Upper lobe of left lung (tissue), 6 donors: ENCODE measurements around the gene SEPTIN8. TPM values are rescaled to one million over a fixed set of nuclear protein-coding genes. Genes with fewer than 3 reads are reported as not detected.

Experiments used
- ATAC-seq, 2 donors: fragments of 200-7000 bp; cut with Tn5 transposase; one replicate each; pipeline ENCODE4 v1.9.1; 2022; ENCODE audit warnings: mild to moderate bottlenecking in 2 of 2, moderate library complexity in 2 of 2; ENCODE audit not compliant: low FRiP score in 2 of 2
- DNase-seq, 2 donors: peaks; one replicate each; pipeline ENCODE4 v3.0.0-alpha.2; 2019 to 2020
- H3K27ac ChIP-seq, 4 donors: fragments of 200-600 bp; sonication (generic); one replicate each; pipeline ENCODE4 v1.5.1; 2016 to 2019
- H3K27me3 ChIP-seq, 4 donors: fragments of 200-600 bp; sonication (generic); one replicate each; pipeline ENCODE4 v1.5.1; 2017 to 2019
- H3K36me3 ChIP-seq, 4 donors: fragments of 200-600 bp; sonication (generic); one replicate each; pipeline ENCODE4 v1.5.1; 2016 to 2019
- H3K4me1 ChIP-seq, 4 donors: fragments of 200-600 bp; sonication (generic); one replicate each; pipeline ENCODE4 v1.5.1; 2018 to 2019
- H3K4me3 ChIP-seq, 4 donors: fragments of 200-600 bp; sonication (generic); one replicate each; pipeline ENCODE4 v1.5.1; 2017 to 2019; ENCODE audit warnings: mild to moderate bottlenecking in 2 of 4, moderate library complexity in 1 of 4
- H3K9me3 ChIP-seq, 4 donors: fragments of 200-600 bp; sonication (generic); one replicate each; pipeline ENCODE4 v1.5.1; 2018 to 2019
- EP300 ChIP-seq, 4 donors: sonication (generic); formaldehyde crosslinking; IDR thresholded peaks; one replicate each; pipeline ENCODE4 v1.5.1; 2017; ENCODE audit warnings: antibody characterized with exemption in 4 of 4, control low read depth in 2 of 4
- POLR2A ChIP-seq, 4 donors: fragments of 450-650 bp; IDR thresholded peaks; one replicate each; pipeline ENCODE4 v1.5.1; 2016 to 2017; ENCODE audit warnings: antibody characterized with exemption in 4 of 4, mild to moderate bottlenecking in 2 of 4
- POLR2AphosphoS5 ChIP-seq, 2 donors: sonication (generic); formaldehyde crosslinking; IDR thresholded peaks; one replicate each; pipeline ENCODE4 v1.5.1; 2017; ENCODE audit warnings: antibody characterized with exemption in 2 of 2
- WGBS, 2 donors: methylation state at CpG; one replicate each; pipeline ENCODE4 v1.1.5; 2017 to 2018; 5-methylcytosine and 5-hydroxymethylcytosine counted together
- total RNA-seq, 6 donors: library from RNA; depleted of rRNA in 4 of 6; stranded (reverse); fragments of >200 nt in 4 of 6; gene quantifications; one replicate each; pipeline versions ENCODE4 v1.1.0 to v1.2.1, GENCODE V29; 2016 to 2021
- TF ChIP-seq, protein P1 (sequence below), 6 experiments: fragments of 450-650 bp in 4 of 6; fragments of 200-600 bp in 2 of 6; sonication (generic) in 2 of 6; IDR thresholded peaks; one replicate each; pipeline ENCODE4 v1.5.1; 2016 to 2019; ENCODE audit warnings: antibody characterized with exemption in 6 of 6
- donor health status: DM: no; HTN: no; CAD: no; lungs with moderate emphysema.
- donor health status: DM: no; HTN: yes; CAD: no; lungs with severe emphysema.

The SEPTIN8 gene
- total RNA-seq, 6 donors from 2014 or later, result 26.3 to 41.5 (median 31.5) TPM

DNA sequence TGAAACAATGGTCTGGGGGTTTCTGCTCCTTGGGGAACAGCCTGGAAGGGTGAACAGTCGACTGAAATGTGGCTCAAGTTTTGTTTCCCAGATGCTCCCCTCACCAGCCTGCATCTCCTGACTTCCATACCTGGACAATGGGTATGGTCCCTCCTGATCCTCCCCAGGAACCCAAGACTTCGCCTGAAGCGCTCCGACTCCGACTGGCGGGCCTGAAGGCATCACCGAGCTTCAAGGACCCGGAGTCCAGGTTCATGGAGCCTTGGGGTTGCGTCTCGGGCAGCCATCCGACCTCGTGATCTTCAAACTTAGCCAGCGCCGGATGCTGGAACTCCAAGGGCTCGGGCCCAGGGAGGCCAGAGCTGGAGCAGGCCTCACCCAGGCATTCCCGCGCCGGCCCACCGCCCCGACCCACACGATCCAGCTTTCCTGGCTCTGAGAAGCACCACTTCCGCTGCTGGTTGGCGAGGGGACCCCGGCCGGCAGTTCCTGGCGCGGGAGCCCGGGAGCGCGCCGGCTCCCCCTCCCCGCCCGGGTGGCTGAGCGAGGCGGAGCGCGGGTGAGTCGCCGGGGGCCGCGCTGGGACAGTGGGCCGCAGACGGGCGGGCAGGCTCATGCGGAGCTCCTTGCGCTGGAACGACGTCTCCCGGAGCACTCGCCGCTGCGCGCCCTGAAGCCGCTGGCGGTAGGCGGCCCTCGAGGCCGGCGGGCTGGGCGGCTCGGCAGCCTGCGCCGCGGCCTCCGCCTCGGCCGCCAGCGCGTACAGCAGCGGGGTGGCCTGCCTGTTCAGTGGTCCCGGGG is 48.2 kb upstream of the SEPTIN8 start:
- peaks cover 29 to 51% (median 33%) of the 10 kb centered on the region in 4 donors for H3K4me1 ChIP-seq
- WGBS, 2 donors, result 91 to 100% methylated on average over 2 to 17 of the region's 71 CpGs
- no peak for ATAC-seq
- H3K27ac ChIP-seq, result peak overlapping the region in 1 of 4 donors; percentile 78
- H3K27me3 ChIP-seq, result peaks cover 0 to 9% (median 2%) of the 10 kb centered on the region in 4 donors
- peaks cover 0 to 30% (median 10%) of the 10 kb centered on the region in 4 donors for H3K36me3 ChIP-seq
- TF ChIP-seq, protein P1, sequence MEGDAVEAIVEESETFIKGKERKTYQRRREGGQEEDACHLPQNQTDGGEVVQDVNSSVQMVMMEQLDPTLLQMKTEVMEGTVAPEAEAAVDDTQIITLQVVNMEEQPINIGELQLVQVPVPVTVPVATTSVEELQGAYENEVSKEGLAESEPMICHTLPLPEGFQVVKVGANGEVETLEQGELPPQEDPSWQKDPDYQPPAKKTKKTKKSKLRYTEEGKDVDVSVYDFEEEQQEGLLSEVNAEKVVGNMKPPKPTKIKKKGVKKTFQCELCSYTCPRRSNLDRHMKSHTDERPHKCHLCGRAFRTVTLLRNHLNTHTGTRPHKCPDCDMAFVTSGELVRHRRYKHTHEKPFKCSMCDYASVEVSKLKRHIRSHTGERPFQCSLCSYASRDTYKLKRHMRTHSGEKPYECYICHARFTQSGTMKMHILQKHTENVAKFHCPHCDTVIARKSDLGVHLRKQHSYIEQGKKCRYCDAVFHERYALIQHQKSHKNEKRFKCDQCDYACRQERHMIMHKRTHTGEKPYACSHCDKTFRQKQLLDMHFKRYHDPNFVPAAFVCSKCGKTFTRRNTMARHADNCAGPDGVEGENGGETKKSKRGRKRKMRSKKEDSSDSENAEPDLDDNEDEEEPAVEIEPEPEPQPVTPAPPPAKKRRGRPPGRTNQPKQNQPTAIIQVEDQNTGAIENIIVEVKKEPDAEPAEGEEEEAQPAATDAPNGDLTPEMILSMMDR (IDR thresholded peaks at IDR 0.05), result no peak
- TF ChIP-seq POLR2AphosphoS5 (IDR thresholded peaks at IDR 0.05), result no peak
- no peak for TF ChIP-seq EP300 (IDR thresholded peaks at IDR 0.05)
- no peak for TF ChIP-seq POLR2A (IDR thresholded peaks at IDR 0.05)
- no peaks in the 10 kb centered on the region for H3K9me3 ChIP-seq
- DNase-seq, result peak in 1 of 2 donors; percentile 87
- H3K4me3 ChIP-seq, result peak overlapping the region in 3 of 4 donors; percentile 7 to 33 (median 23)

DNA sequence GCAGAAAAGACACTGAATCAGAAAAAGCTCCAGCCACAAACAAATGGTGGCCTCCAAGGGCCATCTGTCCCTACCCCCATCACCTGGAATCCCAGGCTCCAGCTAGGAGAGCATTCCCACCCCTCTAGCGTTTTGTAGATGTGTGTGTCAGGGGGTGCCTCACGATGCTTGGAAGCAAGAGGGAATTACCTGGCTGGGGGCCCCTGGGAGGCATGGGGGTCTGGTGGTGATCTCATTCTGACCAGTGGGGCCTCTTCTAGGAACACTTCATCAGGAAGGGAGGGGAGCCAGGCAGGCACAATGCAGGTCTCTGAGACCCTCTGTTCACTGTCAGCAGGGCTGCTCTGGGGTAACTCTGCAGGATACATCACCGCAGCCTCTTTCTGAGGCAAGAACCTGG is 47.4 kb upstream of the SEPTIN8 start:
- peaks cover 0 to 8% (median 3%) of the 10 kb centered on the region in 4 donors for H3K27me3 ChIP-seq
- H3K4me1 ChIP-seq, result peaks cover 29 to 50% (median 35%) of the 10 kb centered on the region in 4 donors

DNA sequence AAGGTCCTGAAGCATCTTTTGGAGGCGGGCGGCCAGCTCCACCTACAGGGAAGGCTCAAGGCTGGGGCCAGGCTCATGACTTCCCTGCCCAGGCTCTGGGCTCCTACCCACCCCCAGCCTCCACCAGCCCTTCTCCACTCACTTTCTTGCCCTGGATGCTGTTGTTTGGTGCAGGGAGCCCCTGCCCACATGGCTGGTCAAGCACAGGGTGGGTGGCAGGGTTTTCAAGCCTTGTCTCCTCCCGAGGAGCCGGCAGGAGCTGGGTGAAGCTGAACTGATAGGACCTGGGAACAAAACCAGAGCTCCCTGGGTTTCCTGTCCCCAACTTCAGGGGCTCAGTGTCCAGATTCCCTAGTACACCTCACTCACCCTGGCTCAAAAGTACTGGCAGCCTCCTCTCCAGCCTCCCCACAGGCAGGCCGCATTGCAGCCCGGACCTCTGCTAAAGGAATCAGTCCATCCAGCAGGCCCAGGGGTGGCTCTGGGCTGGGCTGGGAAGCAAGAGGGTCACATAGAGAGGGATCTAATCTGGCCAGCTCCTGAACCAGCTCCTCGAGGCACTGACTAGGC is 46.5 kb upstream of the SEPTIN8 start:
- TF ChIP-seq EP300 (IDR thresholded peaks at IDR 0.05) (no peak), POLR2AphosphoS5 (IDR thresholded peaks at IDR 0.05) (no peak), POLR2A (IDR thresholded peaks at IDR 0.05) (no peak)
- TF ChIP-seq, protein P1 (IDR thresholded peaks at IDR 0.05), result no peak
- Histone ChIP-seq H3K27me3 (peaks cover 0 to 8% (median 3%) of the 10 kb centered on the region in 4 donors), H3K36me3 (peaks cover 0 to 30% (median 10%) of the 10 kb centered on the region in 4 donors), H3K4me3 (no peak overlapping the region), H3K9me3 (no peaks in the 10 kb centered on the region), H3K27ac (no peak overlapping the region), H3K4me1 (peaks cover 20 to 42% (median 28%) of the 10 kb centered on the region in 4 donors)
- DNase-seq (no peak), ATAC-seq (no peak)
- WGBS, 2 donors, result 93 to 100% methylated on average over 2 to 7 of the region's 7 CpGs

More for the DNA sequence above, 47.4 kb upstream of the SEPTIN8 start:
- H3K36me3 ChIP-seq, result peaks cover 0 to 30% (median 10%) of the 10 kb centered on the region in 4 donors
- ATAC-seq (no peak), DNase-seq (no peak)
- H3K27ac ChIP-seq, result no peak overlapping the region
- H3K4me3 ChIP-seq, result no peak overlapping the region
- TF ChIP-seq EP300 (IDR thresholded peaks at IDR 0.05) (no peak), POLR2AphosphoS5 (IDR thresholded peaks at IDR 0.05) (no peak)
- TF ChIP-seq, protein P1 (IDR thresholded peaks at IDR 0.05), result no peak
- no peaks in the 10 kb centered on the region for H3K9me3 ChIP-seq
- 94 to 100% methylated on average over 3 of the region's 3 CpGs for WGBS, 2 donors

DNA sequence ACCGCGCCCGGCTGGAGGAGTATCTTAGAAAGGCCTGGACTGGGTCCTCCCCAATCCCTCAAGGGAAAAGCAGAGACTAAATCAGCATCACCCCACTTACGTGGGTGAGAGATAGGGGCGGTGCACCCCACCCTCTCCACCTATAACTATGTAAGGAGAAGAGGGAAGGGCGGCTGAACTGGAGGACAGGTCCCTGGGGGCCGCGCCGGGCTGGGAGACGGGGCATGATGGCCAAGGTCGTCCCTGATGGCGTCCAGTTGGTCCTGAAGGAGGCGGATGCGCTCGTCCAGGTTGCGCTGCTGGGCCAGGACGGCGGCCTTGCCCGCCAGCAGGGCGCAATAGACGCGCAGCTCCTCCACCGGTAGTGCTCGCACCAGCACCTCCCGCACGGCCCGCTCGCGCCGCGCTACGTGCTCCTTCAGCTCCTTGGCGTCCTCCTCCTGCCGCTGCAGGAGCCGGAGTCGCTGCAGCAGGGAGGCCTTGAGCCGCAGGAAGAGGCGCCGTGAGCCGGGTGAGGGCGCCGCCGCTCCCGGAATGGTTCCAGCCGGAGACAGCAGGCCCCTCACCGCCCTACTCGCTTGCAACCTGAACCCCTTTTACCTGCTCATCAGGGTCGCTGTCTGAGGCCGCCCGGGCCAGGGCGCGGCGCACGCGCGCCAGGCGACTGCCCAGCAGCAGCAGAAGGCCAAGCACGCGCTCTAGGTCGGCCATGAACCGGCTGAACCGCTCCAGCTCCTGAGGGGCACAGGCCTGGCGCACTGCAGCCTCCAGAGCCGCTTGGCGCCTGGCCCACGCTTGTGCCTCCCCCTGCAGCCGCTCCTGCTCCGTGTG is 45.8 kb upstream of the SEPTIN8 start:
- TF ChIP-seq POLR2AphosphoS5 (IDR thresholded peaks at IDR 0.05) (no peak), EP300 (IDR thresholded peaks at IDR 0.05) (no peak), POLR2A (IDR thresholded peaks at IDR 0.05) (no peak)
- TF ChIP-seq, protein P1 (IDR thresholded peaks at IDR 0.05), result peak in 3 of 6 experiments; percentile 7 to 14 (median 9)
- DNase-seq (peak in 1 of 2 donors; percentile 89), ATAC-seq (peak in 1 of 2 donors; percentile 9)
- 38 to 75% methylated on average over 34 to 67 of the region's 68 CpGs for WGBS, 2 donors
- Histone ChIP-seq H3K4me1 (peaks cover 17 to 42% (median 25%) of the 10 kb centered on the region in 4 donors), H3K27ac (no peak overlapping the region), H3K4me3 (peak overlapping the region in 2 of 4 donors; percentile 20 to 25), H3K36me3 (peaks cover 0 to 30% (median 10%) of the 10 kb centered on the region in 4 donors), H3K9me3 (no peaks in the 10 kb centered on the region), H3K27me3 (peaks cover 0 to 8% (median 3%) of the 10 kb centered on the region in 4 donors)
